Mammary epithelial cell (primary cell): Measurements from ENCODE around the gene CHGA.

ENCODE experiments used
- CTCF ChIP-seq, 2 donors: IDR thresholded peaks in 1 of 2; conservative IDR thresholded peaks in 1 of 2; 2 replicates each; pipeline ENCODE4 v1.5.1; 2011 to 2012; ENCODE audit warnings: inconsistent platforms in 2 of 2, low read length in 2 of 2, mild to moderate bottlenecking in 2 of 2, control low read depth in 1 of 2, low read depth in 1 of 2; ENCODE audit not compliant: insufficient read depth in 1 of 2; ENCODE audit errors: extremely low read depth in 1 of 2
- EZH2 ChIP-seq: IDR thresholded peaks from 2 replicates; pipeline ENCODE4 v1.6.1; 2012; ENCODE audit warnings: low read length, inconsistent platforms, borderline replicate concordance

- TF ChIP-seq CTCF (conservative IDR thresholded peaks at IDR 0.05 in 1 of 2, IDR thresholded peaks at IDR 0.05 in 1 of 2; ENCODE audit: extremely low read depth in 1 of 2, insufficient read depth in 1 of 2, low read depth in 1 of 2, low read length in 2 of 2) = no peak
- no peak for TF ChIP-seq EZH2
These were observed 36.2 kb downstream of the CHGA start for GRCh38 chr14:92959189-92959531.
